Loucy (cell line): ENCODE measurements around the gene CPT1C.

Experiments used
- H2AFZ ChIP-seq: fragments of 200-600 bp; sonication (generic); 2 replicates; pipeline ENCODE4 v1.6.0; 2016; ENCODE audit warnings: antibody characterized with exemption, mild to moderate bottlenecking, low read length, moderate library complexity
- H3F3A ChIP-seq: fragments of 200-600 bp; 2 replicates; pipeline ENCODE4 v1.6.0; 2016; ENCODE audit warnings: antibody characterized with exemption, low read depth, mild to moderate bottlenecking
- H3K27me3 ChIP-seq: fragments of 200-600 bp; sonication (generic); 2 replicates; pipeline ENCODE4 v1.6.1; 2014; ENCODE audit warnings: low read length, mild to moderate bottlenecking; ENCODE audit not compliant: insufficient read depth, poor library complexity, severe bottlenecking
- H3K36me3 ChIP-seq: fragments of 200-600 bp; sonication (generic); 2 replicates; pipeline ENCODE4 v1.6.1; 2016; ENCODE audit warnings: low read length; ENCODE audit not compliant: insufficient read depth
- H3K4me1 ChIP-seq: fragments of 200-600 bp; sonication (generic); 2 replicates; pipeline ENCODE4 v1.5.1; 2014; ENCODE audit warnings: low read length, mild to moderate bottlenecking; ENCODE audit not compliant: insufficient read depth, poor library complexity, severe bottlenecking
- H3K4me2 ChIP-seq: fragments of 200-600 bp; sonication (generic); 2 replicates; pipeline ENCODE4 v1.6.0; 2014; ENCODE audit warnings: antibody characterized with exemption, low read length, low read depth, mild to moderate bottlenecking; ENCODE audit not compliant: poor library complexity, severe bottlenecking
- H3K4me3 ChIP-seq: fragments of 200-600 bp; sonication (generic); 2 replicates; pipeline ENCODE4 v1.5.1; 2014; ENCODE audit warnings: low read length, mild to moderate bottlenecking, mixed read lengths; ENCODE audit not compliant: poor library complexity, severe bottlenecking
- H3K79me2 ChIP-seq: fragments of 200-600 bp; sonication (generic); 2 replicates; pipeline ENCODE4 v1.6.1; 2014; ENCODE audit warnings: low read length; ENCODE audit not compliant: insufficient read depth
- H3K9ac ChIP-seq: fragments of 200-600 bp; sonication (generic); 2 replicates; pipeline ENCODE4 v1.6.0; 2014; ENCODE audit warnings: mild to moderate bottlenecking, low read depth, low read length, moderate library complexity; ENCODE audit not compliant: poor library complexity, severe bottlenecking
- H3K9me2 ChIP-seq: fragments of 200-600 bp; sonication (generic); replicated peaks from 2 replicates; pipeline ENCODE4 v1.6.1; 2016; ENCODE audit warnings: low read depth, low read length, mixed read lengths
- H3K9me3 ChIP-seq: fragments of 200-600 bp; sonication (generic); 2 replicates; pipeline ENCODE4 v1.6.1; 2014; ENCODE audit warnings: mild to moderate bottlenecking, antibody characterized with exemption, low read length, low read depth; ENCODE audit not compliant: insufficient read depth
- H4K20me1 ChIP-seq: fragments of 200-600 bp; sonication (generic); 2 replicates; pipeline ENCODE4 v1.6.0; 2014; ENCODE audit warnings: antibody characterized with exemption, low read length, mild to moderate bottlenecking; ENCODE audit not compliant: insufficient read depth, poor library complexity, severe bottlenecking
- CTCF ChIP-seq: fragments of 200-600 bp; sonication (generic); conservative IDR thresholded peaks from 2 replicates; pipeline ENCODE4 v1.5.1; 2014; ENCODE audit warnings: mild to moderate bottlenecking, antibody characterized with exemption, low read length
- EZH2phosphoT487 ChIP-seq: fragments of 200-600 bp; IDR thresholded peaks from 2 replicates; pipeline ENCODE4 v1.6.1; 2018; ENCODE audit warnings: antibody characterized with exemption, mild to moderate bottlenecking, moderate library complexity, borderline replicate concordance

The CPT1C gene

GRCh38 chr19:49761625-49762311 lies 70.9 kb downstream of the CPT1C start:
- H3K9me2 ChIP-seq, result no peaks in the 10 kb centered on the region
- TF ChIP-seq CTCF (0 out of 2 replicates have a peak, but pooled peaks have one; percentile 8), EZH2phosphoT487 (no peak)
- H3K4me2 ChIP-seq, result no peak overlapping the region
- H3K9me3 ChIP-seq, result no peaks in the 10 kb centered on the region
- no peaks in the 10 kb centered on the region for H3K36me3 ChIP-seq
- H3K27me3 ChIP-seq, result no peaks in the 10 kb centered on the region
- no peaks in the 10 kb centered on the region for H3K79me2 ChIP-seq
- H3K4me3 ChIP-seq, result no peak overlapping the region
- no peaks in the 10 kb centered on the region for H4K20me1 ChIP-seq
- peaks cover 8% of the 10 kb centered on the region for H3K4me1 ChIP-seq
- H3F3A ChIP-seq, result no peaks in the 10 kb centered on the region
- H3K9ac ChIP-seq, result no peak overlapping the region
- H2AFZ ChIP-seq, result peak overlapping the region; percentile 19; the same call in 1 of the 2 replicates

GRCh38 chr19:49763230-49763629 lies 72.3 kb downstream of the CPT1C start, which contains the start of gene TSKS:
TSS of gene TSKS (minus strand) at chr19:49763306. CDS start at chr19:49763247, 59 bp downstream.
- Histone ChIP-seq H3K4me2 (no peak within 1 kb of the TSS), H3K9ac (no peak within 1 kb of the TSS)

More at GRCh38 chr19:49763230-49763629, 72.3 kb downstream of the CPT1C start, which contains the start of gene TSKS:
- no peaks in the 10 kb centered on the region for H3K36me3 ChIP-seq
- H2AFZ ChIP-seq, result no peak within 1 kb of the TSS; the same call in 1 of the 2 replicates
- TF ChIP-seq EZH2phosphoT487, result no peak
- no peak for TF ChIP-seq CTCF
- H3K79me2 ChIP-seq, result peaks cover 13% of the 10 kb centered on the region
- no peak within 1 kb of the TSS for H3K4me3 ChIP-seq
- H3F3A ChIP-seq, result no peaks in the 10 kb centered on the region
- H3K27me3 ChIP-seq, result no peaks in the 10 kb centered on the region
- no peaks in the 10 kb centered on the region for H3K9me2 ChIP-seq
- no peaks in the 10 kb centered on the region for H3K9me3 ChIP-seq
- peaks cover 13% of the 10 kb centered on the region for H4K20me1 ChIP-seq
- peaks cover 21% of the 10 kb centered on the region for H3K4me1 ChIP-seq
